Neural progenitor cell (in vitro differentiated cells): Measurements from ENCODE around the gene ARHGEF19. TPM values are rescaled to one million over a fixed set of nuclear protein-coding genes. Genes with fewer than 3 reads are reported as not detected.

ENCODE experiments used
- DNase-seq: peaks from one replicate; pipeline ENCODE4 v3.0.0-alpha.2; 2016; ENCODE audit warnings: low spot score
- H2AFZ ChIP-seq: fragments of 200-600 bp; sonication (generic); replicated peaks from 2 replicates; pipeline ENCODE4 v1.6.1; 2016; ENCODE audit warnings: antibody characterized with exemption
- H3F3A ChIP-seq: fragments of 200-600 bp; sonication (generic); 2 replicates; pipeline ENCODE4 v1.6.1; 2016; ENCODE audit warnings: antibody characterized with exemption, low read depth
- H3K27ac ChIP-seq: fragments of 200-600 bp; sonication (generic); 2 replicates; pipeline ENCODE4 v1.5.1; 2016; ENCODE audit warnings: mild to moderate bottlenecking
- H3K27me3 ChIP-seq: fragments of 200-600 bp; sonication (generic); 2 replicates; pipeline ENCODE4 v1.6.1; 2016; ENCODE audit warnings: mild to moderate bottlenecking, moderate library complexity
- H3K36me3 ChIP-seq: fragments of 200-600 bp; sonication (generic); 2 replicates; pipeline ENCODE4 v1.5.1; 2016
- H3K4me1 ChIP-seq: fragments of 200-600 bp; sonication (generic); 2 replicates; pipeline ENCODE4 v1.6.1; 2016; ENCODE audit warnings: mixed run types
- H3K4me2 ChIP-seq: fragments of 200-600 bp; sonication (generic); 2 replicates; pipeline ENCODE4 v1.6.1; 2016
- H3K4me3 ChIP-seq: fragments of 200-600 bp; sonication (generic); 2 replicates; pipeline ENCODE4 v1.5.1; 2016
- H3K79me2 ChIP-seq: fragments of 200-600 bp; sonication (generic); 2 replicates; pipeline ENCODE4 v1.6.1; 2016; ENCODE audit warnings: low read depth
- H3K9ac ChIP-seq: fragments of 200-600 bp; sonication (generic); 2 replicates; pipeline ENCODE4 v1.6.1; 2016
- H3K9me3 ChIP-seq: fragments of 200-600 bp; sonication (generic); 2 replicates; pipeline ENCODE4 v1.5.1; 2016; ENCODE audit warnings: low read depth
- H4K20me1 ChIP-seq: fragments of 200-600 bp; sonication (generic); 2 replicates; pipeline ENCODE4 v1.6.1; 2016; ENCODE audit warnings: low read depth
- H3K27ac Mint-ChIP-seq: 3 replicates; pipeline ENCODE4 v1.8.0; 2021; ENCODE audit warnings: mixed read lengths
- H3K27me3 Mint-ChIP-seq: 2 replicates; pipeline ENCODE4 v1.8.0; 2022; ENCODE audit warnings: low read depth, mild to moderate bottlenecking, inconsistent platforms, moderate library complexity, mixed read lengths; ENCODE audit not compliant: insufficient read depth
- H3K36me3 Mint-ChIP-seq: 3 replicates; pipeline ENCODE4 v1.8.0; 2021; ENCODE audit warnings: mixed read lengths
- H3K4me1 Mint-ChIP-seq: 3 replicates; pipeline ENCODE4 v1.8.0; 2021; ENCODE audit warnings: mixed read lengths
- H3K4me3 Mint-ChIP-seq: 3 replicates; pipeline ENCODE4 v1.8.0; 2021; ENCODE audit warnings: mild to moderate bottlenecking, moderate library complexity, mixed read lengths
- H3K9me3 Mint-ChIP-seq: 3 replicates; pipeline ENCODE4 v1.8.0; 2020; ENCODE audit warnings: mixed read lengths
- EZH2 ChIP-seq: fragments of 200-600 bp; sonication (generic); IDR thresholded peaks from 2 replicates; pipeline ENCODE4 v1.6.1; 2017; ENCODE audit warnings: antibody characterized with exemption, mild to moderate bottlenecking, moderate library complexity
- EZH2phosphoT487 ChIP-seq: fragments of 200-600 bp; sonication (generic); IDR thresholded peaks from 2 replicates; pipeline ENCODE4 v1.6.1; 2017; ENCODE audit warnings: antibody characterized with exemption
- total RNA-seq: library from RNA; depleted of rRNA; stranded (reverse); fragments of >200 nt; gene quantifications from 2 replicates; pipeline ENCODE4 v1.2.3, GENCODE V29; 2015; ENCODE audit warnings: low replicate concordance
- TF ChIP-seq, protein P1 (sequence below): fragments of 200-600 bp; sonication (generic); IDR thresholded peaks from 2 replicates; pipeline ENCODE4 v1.5.1; 2017; ENCODE audit warnings: antibody characterized with exemption, mild to moderate bottlenecking

ARHGEF19 gene
- total RNA-seq, 1 donor from 2014 or later = 10.9 TPM

DNA sequence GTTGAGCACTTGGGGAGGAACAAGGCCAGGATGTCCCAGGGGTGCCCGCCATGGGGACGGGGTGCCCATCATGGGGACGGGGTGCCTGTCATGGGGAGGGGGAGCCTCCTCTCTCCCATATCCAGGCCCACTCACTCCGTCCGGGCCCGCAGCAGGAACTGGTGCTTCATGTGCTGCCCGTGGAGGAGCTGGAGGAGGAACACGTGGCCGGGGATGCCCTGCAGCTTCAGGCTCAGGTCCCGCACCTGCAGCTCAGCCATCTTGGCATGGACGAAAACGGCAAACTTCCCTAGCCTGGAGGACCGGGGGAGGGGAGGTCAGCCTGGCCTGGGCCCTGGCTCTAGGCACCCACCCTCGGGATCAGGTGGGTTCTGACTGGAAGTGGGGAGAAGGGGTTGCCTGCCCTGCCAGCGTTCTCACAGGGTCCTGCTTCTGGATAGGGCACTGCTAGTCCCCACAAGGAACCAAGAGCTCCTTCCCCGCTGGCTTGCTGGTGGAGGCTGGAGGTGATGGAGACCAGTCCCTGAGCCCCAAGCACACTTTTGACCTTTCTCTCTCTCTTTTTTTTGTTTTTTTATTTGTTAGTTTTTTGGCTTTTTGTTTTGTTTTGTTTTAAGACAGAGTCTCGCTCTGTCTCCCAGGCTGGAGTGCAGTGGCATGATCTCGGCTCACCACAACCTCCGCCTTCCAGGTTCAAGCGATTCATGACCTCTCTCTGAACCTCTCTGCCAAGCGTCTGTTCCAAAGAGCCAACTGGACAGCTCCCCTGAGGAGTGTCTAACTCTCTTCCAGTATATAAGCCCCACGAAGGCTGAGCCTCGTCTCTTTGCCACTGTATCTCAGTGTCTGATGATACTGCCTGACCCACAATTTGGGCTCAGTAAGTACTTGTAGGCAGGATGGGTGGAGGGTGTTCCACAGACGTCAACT lies 9.9 kb downstream of the ARHGEF19 start:
- TF ChIP-seq EZH2 (no peak), EZH2phosphoT487 (no peak)
- TF ChIP-seq, protein P1, sequence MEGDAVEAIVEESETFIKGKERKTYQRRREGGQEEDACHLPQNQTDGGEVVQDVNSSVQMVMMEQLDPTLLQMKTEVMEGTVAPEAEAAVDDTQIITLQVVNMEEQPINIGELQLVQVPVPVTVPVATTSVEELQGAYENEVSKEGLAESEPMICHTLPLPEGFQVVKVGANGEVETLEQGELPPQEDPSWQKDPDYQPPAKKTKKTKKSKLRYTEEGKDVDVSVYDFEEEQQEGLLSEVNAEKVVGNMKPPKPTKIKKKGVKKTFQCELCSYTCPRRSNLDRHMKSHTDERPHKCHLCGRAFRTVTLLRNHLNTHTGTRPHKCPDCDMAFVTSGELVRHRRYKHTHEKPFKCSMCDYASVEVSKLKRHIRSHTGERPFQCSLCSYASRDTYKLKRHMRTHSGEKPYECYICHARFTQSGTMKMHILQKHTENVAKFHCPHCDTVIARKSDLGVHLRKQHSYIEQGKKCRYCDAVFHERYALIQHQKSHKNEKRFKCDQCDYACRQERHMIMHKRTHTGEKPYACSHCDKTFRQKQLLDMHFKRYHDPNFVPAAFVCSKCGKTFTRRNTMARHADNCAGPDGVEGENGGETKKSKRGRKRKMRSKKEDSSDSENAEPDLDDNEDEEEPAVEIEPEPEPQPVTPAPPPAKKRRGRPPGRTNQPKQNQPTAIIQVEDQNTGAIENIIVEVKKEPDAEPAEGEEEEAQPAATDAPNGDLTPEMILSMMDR = no peak
- Histone ChIP-seq H3K4me2 (no peak overlapping the region), H3K4me3 (no peak overlapping the region), H3K27me3 (peaks cover 5% of the 10 kb centered on the region), H3K27ac (no peak overlapping the region), H3K9me3 (no peaks in the 10 kb centered on the region), H3K36me3 (no peaks in the 10 kb centered on the region), H3K79me2 (no peaks in the 10 kb centered on the region), H2AFZ (no peak overlapping the region), H3K9ac (no peak overlapping the region), H3F3A (peaks cover 18% of the 10 kb centered on the region), H3K4me1 (no peaks in the 10 kb centered on the region), H4K20me1 (no peaks in the 10 kb centered on the region)
- Mint-ChIP-seq H3K9me3 (no peaks in the 10 kb centered on the region), H3K27me3 (peaks cover 9% of the 10 kb centered on the region), H3K4me3 (no peak overlapping the region), H3K36me3 (no peaks in the 10 kb centered on the region), H3K27ac (peak overlapping the region; percentile 39), H3K4me1 (peaks cover 9% of the 10 kb centered on the region)
- no peak for DNase-seq

DNA sequence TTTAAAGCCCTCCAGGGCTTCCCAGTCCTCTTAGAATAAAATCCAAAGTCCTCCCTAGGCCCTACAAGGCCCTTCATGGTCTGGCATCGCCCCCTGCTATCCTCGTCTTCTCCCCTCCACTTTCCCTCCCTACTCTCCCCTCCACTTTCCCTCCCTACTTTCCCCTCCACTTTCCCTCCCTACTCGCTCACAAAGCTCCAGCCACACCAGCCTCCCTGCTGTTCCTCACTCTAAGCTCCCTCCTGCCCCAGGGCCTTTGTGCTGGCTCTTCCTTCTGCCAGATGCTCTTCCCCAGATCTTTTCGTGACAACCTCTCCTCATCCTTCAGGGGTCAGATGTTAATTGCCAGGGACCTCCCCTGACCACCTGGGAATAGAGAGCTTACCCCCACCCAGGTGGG lies 12.8 kb downstream of the ARHGEF19 start:
- Mint-ChIP-seq H3K27ac (no peak overlapping the region), H3K9me3 (no peaks in the 10 kb centered on the region), H3K4me3 (no peak overlapping the region), H3K4me1 (no peaks in the 10 kb centered on the region), H3K36me3 (peaks cover 3% of the 10 kb centered on the region), H3K27me3 (peaks cover 5% of the 10 kb centered on the region)
- Histone ChIP-seq H3K27ac (no peak overlapping the region), H3K4me1 (no peaks in the 10 kb centered on the region), H3K4me2 (no peak overlapping the region), H4K20me1 (no peaks in the 10 kb centered on the region), H3K36me3 (no peaks in the 10 kb centered on the region), H3K9me3 (no peaks in the 10 kb centered on the region), H3K4me3 (no peak overlapping the region), H2AFZ (no peak overlapping the region), H3F3A (no peaks in the 10 kb centered on the region), H3K9ac (no peak overlapping the region), H3K27me3 (no peaks in the 10 kb centered on the region), H3K79me2 (no peaks in the 10 kb centered on the region)
- TF ChIP-seq EZH2phosphoT487 = no peak
- TF ChIP-seq EZH2 = no peak
- TF ChIP-seq, protein P1 = no peak
- no peak for DNase-seq

DNA sequence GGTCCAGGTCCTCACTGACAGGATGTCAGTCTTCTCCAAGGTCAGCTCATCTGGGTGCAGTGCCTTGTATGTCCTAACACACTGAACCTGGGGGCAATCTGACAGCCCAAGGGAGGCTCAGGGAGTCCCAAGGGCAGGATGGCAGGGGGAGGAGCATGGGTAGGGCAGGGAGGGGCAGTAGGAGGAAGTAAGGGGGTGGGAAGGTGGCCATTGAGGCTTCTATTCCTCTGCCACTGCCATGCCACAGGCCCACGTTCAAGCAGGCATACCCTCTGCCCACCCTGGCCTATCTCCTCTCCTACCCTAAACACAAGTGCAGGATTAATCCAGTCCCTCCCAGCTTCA lies 13.3 kb downstream of the ARHGEF19 start:
- Mint-ChIP-seq H3K27ac (no peak overlapping the region), H3K9me3 (no peaks in the 10 kb centered on the region), H3K4me1 (no peaks in the 10 kb centered on the region), H3K27me3 (peaks cover 3% of the 10 kb centered on the region), H3K4me3 (no peak overlapping the region), H3K36me3 (peaks cover 3% of the 10 kb centered on the region)
- no peaks in the 10 kb centered on the region for H3K79me2 ChIP-seq
- no peak overlapping the region for H3K4me3 ChIP-seq
- TF ChIP-seq EZH2 (no peak), EZH2phosphoT487 (no peak)
- TF ChIP-seq, protein P1 = no peak
- no peak overlapping the region for H3K9ac ChIP-seq
- no peak overlapping the region for H3K4me2 ChIP-seq
- no peak overlapping the region for H2AFZ ChIP-seq
- no peaks in the 10 kb centered on the region for H4K20me1 ChIP-seq
- H3K4me1 ChIP-seq = no peaks in the 10 kb centered on the region
- H3K9me3 ChIP-seq = no peaks in the 10 kb centered on the region
- no peaks in the 10 kb centered on the region for H3K27me3 ChIP-seq
- H3K27ac ChIP-seq = no peak overlapping the region
- no peaks in the 10 kb centered on the region for H3K36me3 ChIP-seq
- H3F3A ChIP-seq = no peaks in the 10 kb centered on the region
- DNase-seq = no peak
